Parathyroid adenoma (tissue), 2 donors: ENCODE measurements around the gene ERCC2.

Source experiments
- H2AFZ ChIP-seq: fragments of 300-600 bp; sonication (generic); one replicate; pipeline ENCODE4 v1.7.0; 2017; ENCODE audit warnings: antibody characterized with exemption, mild to moderate bottlenecking
- H3K27ac ChIP-seq: fragments of 300-600 bp; sonication (generic); one replicate; pipeline ENCODE4 v1.7.0; 2017
- H3K27me3 ChIP-seq: fragments of 300-600 bp; sonication (generic); one replicate; pipeline ENCODE4 v1.7.0; 2017; ENCODE audit warnings: low read length; ENCODE audit not compliant: control insufficient read depth, insufficient read depth
- H3K36me3 ChIP-seq: fragments of 300-600 bp; sonication (generic); one replicate; pipeline ENCODE4 v1.7.0; 2017; ENCODE audit warnings: low read length; ENCODE audit not compliant: control insufficient read depth, insufficient read depth
- H3K4me1 ChIP-seq: fragments of 300-600 bp; sonication (generic); one replicate; pipeline ENCODE4 v1.7.0; 2017; ENCODE audit warnings: control low read depth
- H3K4me2 ChIP-seq: fragments of 300-600 bp; sonication (generic); one replicate; pipeline ENCODE4 v1.7.0; 2017; ENCODE audit warnings: low read length
- H3K4me3 ChIP-seq: fragments of 300-600 bp; sonication (generic); one replicate; pipeline ENCODE4 v1.7.0; 2017; ENCODE audit warnings: low read depth, low read length
- H3K79me2 ChIP-seq: fragments of 300-600 bp; sonication (generic); one replicate; pipeline ENCODE4 v1.7.0; 2017; ENCODE audit warnings: control low read depth
- H3K9ac ChIP-seq: fragments of 300-600 bp; sonication (generic); one replicate; pipeline ENCODE4 v1.7.0; 2017; ENCODE audit warnings: mild to moderate bottlenecking
- H3K9me3 ChIP-seq: fragments of 300-600 bp; sonication (generic); one replicate; pipeline ENCODE4 v1.7.0; 2017; ENCODE audit warnings: low read length; ENCODE audit not compliant: control insufficient read depth
- TF ChIP-seq, protein P1 (sequence below): fragments of 300-600 bp; sonication (generic); IDR thresholded peaks from one replicate; pipeline ENCODE4 v1.7.0; 2017; ENCODE audit warnings: antibody characterized with exemption, mild to moderate bottlenecking
- donor health status: primary hyperparathyroidism.

Gene ERCC2

DNA sequence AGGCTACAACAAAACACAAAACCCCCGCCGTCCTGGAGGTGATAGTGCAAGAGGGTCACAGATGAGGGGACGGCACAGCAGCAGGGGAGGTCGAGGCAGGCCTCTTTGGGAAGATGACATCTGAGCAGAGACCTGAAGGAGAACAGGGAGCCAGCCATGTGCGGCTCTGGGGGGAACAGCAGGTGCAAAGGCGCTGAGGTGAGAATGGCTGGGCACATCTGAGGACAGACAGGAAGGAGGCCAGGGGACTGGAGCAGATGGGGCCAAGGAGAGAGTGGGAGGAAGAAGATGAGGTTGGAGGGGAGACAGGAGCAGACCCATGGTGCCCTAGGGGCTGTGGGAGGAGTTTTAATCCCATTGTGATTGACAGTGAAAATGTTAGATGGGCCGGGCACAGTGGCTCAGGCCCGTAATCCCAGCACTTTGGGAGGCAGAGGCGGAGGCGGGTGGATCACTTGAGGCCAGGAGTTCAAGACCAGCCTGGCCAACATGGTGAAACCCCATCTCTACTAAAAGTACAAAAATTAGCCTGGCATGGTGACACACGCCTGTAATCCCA, 45.9 kb downstream of the ERCC2 start:
- Histone ChIP-seq H2AFZ (no peak overlapping the region), H3K4me3 (no peak overlapping the region), H3K9me3 (no peaks in the 10 kb centered on the region), H3K4me1 (no peaks in the 10 kb centered on the region), H3K4me2 (no peak overlapping the region), H3K79me2 (no peaks in the 10 kb centered on the region), H3K27ac (no peak overlapping the region), H3K27me3 (no peaks in the 10 kb centered on the region), H3K9ac (no peak overlapping the region), H3K36me3 (no peaks in the 10 kb centered on the region)
- TF ChIP-seq, protein P1, sequence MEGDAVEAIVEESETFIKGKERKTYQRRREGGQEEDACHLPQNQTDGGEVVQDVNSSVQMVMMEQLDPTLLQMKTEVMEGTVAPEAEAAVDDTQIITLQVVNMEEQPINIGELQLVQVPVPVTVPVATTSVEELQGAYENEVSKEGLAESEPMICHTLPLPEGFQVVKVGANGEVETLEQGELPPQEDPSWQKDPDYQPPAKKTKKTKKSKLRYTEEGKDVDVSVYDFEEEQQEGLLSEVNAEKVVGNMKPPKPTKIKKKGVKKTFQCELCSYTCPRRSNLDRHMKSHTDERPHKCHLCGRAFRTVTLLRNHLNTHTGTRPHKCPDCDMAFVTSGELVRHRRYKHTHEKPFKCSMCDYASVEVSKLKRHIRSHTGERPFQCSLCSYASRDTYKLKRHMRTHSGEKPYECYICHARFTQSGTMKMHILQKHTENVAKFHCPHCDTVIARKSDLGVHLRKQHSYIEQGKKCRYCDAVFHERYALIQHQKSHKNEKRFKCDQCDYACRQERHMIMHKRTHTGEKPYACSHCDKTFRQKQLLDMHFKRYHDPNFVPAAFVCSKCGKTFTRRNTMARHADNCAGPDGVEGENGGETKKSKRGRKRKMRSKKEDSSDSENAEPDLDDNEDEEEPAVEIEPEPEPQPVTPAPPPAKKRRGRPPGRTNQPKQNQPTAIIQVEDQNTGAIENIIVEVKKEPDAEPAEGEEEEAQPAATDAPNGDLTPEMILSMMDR: no peak

DNA sequence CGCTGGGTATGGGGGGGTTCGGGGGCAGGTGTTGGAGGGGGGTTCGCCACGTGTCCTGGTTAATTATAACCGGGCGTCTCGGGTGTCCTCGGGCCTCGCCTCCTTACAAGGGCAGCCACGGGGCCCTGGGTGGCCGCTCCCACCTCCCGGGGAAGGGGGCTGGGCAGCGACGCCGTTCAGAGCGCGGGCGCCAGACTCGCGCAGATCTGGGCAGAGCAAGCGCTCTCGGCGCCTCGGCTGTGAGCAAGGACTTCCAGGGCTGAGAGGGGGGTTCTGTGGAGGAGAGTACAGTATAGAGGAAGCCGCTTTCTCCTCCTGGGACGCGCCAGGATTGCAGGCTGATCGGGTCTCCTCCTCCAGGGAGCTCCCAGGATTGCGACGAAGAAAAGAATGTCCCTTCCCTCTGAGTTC, 46.7 kb downstream of the ERCC2 start:
- TF ChIP-seq, protein P1: no peak
- H3K36me3 ChIP-seq: no peaks in the 10 kb centered on the region
- H3K9ac ChIP-seq: no peak overlapping the region
- peak overlapping the region; percentile 56 for H2AFZ ChIP-seq
- no peaks in the 10 kb centered on the region for H3K4me1 ChIP-seq
- H3K27me3 ChIP-seq: no peaks in the 10 kb centered on the region
- H3K79me2 ChIP-seq: no peaks in the 10 kb centered on the region
- no peaks in the 10 kb centered on the region for H3K9me3 ChIP-seq
- no peak overlapping the region for H3K27ac ChIP-seq
- H3K4me3 ChIP-seq: no peak overlapping the region
- H3K4me2 ChIP-seq: no peak overlapping the region

DNA sequence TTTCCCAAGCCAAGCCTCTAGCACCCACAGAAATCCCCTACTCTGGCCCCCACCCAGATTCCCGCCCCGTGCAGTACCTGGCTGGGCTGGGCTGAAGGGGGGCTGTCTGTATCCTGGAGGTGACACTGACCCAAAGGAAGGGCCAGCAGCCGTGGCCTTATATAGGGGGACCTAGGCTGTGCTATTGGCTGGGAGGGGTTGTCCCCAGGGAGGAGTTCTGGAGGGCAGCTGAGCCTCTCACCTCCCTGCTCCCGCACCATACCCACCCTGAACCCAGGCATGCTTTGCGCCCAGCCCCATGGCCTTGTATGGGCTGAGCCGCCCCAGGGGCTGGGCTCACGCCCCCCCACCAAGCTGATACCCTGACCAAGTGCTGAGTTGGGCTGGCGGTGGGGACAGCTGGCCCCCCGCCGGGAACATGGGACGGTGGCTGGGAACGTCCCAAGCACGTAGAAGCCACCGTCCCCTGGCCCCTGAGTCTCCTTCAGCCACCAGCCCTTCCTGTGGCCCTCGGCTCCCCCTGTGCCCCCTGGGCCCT, 47.6 kb downstream of the ERCC2 start, which contains the start of gene CKM:
Gene CKM, minus strand, starts transcription at position 132 of the 538 bp plus-strand sequence. CDS start 3,162 bp downstream, outside the sequence.
- no peak within 1 kb of the TSS for H3K4me3 ChIP-seq
- H3K27ac ChIP-seq: no peak within 1 kb of the TSS
- no peak within 1 kb of the TSS for H3K4me2 ChIP-seq

DNA sequence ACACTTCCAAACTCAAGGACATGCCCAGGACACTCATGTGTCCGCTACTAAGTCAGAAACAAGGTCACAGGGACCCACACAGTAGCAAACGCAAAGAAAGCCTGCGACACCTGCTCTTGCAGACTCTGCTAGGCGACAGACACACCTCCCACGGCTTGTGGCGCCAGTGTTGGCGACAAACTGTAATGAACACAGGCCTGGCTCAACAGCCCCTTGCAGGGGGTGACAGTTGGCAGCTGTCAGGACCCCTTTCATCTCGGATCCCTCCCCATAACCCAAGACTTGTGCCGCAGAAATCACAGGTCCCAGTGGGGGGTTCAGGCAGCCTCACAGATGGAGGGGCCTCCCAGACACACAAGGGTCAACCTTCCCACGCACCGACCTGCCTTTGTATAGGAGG, 48.1 kb downstream of the ERCC2 start:
- Histone ChIP-seq H3K4me2 (no peak overlapping the region), H2AFZ (no peak overlapping the region), H3K36me3 (no peaks in the 10 kb centered on the region), H3K4me3 (no peak overlapping the region), H3K79me2 (no peaks in the 10 kb centered on the region), H3K4me1 (no peaks in the 10 kb centered on the region), H3K27me3 (no peaks in the 10 kb centered on the region), H3K9ac (no peak overlapping the region), H3K27ac (no peak overlapping the region), H3K9me3 (no peaks in the 10 kb centered on the region)
- TF ChIP-seq, protein P1: no peak

More for the DNA sequence above, 47.6 kb downstream of the ERCC2 start, which contains the start of gene CKM:
- H3K79me2 ChIP-seq: no peaks in the 10 kb centered on the region
- H3K27me3 ChIP-seq: no peaks in the 10 kb centered on the region
- no peaks in the 10 kb centered on the region for H3K4me1 ChIP-seq
- no peak within 1 kb of the TSS for H3K9ac ChIP-seq
- peak within 1 kb of the TSS; percentile 56 for H2AFZ ChIP-seq
- H3K9me3 ChIP-seq: no peaks in the 10 kb centered on the region
- TF ChIP-seq, protein P1: no peak
- no peaks in the 10 kb centered on the region for H3K36me3 ChIP-seq

DNA sequence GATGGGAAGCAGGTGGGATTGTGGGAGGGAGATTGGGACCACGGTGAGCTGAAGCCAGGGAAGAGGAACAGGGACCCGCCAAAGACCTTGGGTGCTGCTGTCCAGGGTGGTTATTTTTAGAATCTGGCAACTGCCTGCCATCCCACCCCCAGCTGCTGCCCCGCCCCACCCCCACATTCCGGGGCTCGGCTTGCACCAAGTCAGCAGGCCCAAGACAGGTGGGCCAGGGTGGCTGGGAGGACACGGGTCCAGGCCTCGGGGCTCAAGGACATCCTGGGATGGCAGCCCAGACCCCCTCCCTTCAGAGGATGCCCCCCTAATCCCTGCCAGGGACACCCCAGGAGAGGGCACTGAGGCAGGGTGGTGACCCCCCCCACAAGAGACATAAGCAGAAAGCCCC, 48.5 kb downstream of the ERCC2 start:
- Histone ChIP-seq H3K79me2 (no peaks in the 10 kb centered on the region), H3K4me2 (no peak overlapping the region), H3K4me3 (no peak overlapping the region), H3K36me3 (no peaks in the 10 kb centered on the region), H3K4me1 (no peaks in the 10 kb centered on the region), H3K9me3 (no peaks in the 10 kb centered on the region), H3K27me3 (no peaks in the 10 kb centered on the region), H2AFZ (no peak overlapping the region), H3K27ac (no peak overlapping the region), H3K9ac (no peak overlapping the region)
- TF ChIP-seq, protein P1: no peak
